Body of pancreas (tissue), 4 donors: ENCODE results near the gene TWF2.

Source experiments
- CTCF ChIP-seq, 7 experiments: fragments of 450-650 bp in 4 of 7; fragments of 200-600 bp in 3 of 7; sonication (generic) in 3 of 7; IDR thresholded peaks; one replicate each; pipeline ENCODE4 v1.5.1; 2016 to 2019; ENCODE audit warnings: antibody characterized with exemption in 7 of 7
- POLR2A ChIP-seq, 3 donors: fragments of 450-650 bp; IDR thresholded peaks; one replicate each; pipeline ENCODE4 v1.6.1; 2016; ENCODE audit warnings: antibody characterized with exemption in 3 of 3, mild to moderate bottlenecking in 2 of 3

GRCh38 chr3:52223449-52224408 is 15.2 kb downstream of the TWF2 start:
- TF ChIP-seq CTCF (IDR thresholded peaks at IDR 0.05) (no peak), POLR2A (IDR thresholded peaks at IDR 0.05) (no peak)
